GM23248 (cell line): ENCODE results near the gene ARL3. TPM values are rescaled to one million over a fixed set of nuclear protein-coding genes. Genes with fewer than 3 reads are reported as not detected.

Source experiments
- DNase-seq: peaks from one replicate; pipeline ENCODE4 v3.0.0-alpha.2; 2015
- H2AFZ ChIP-seq: fragments of 200-600 bp; sonication (generic); 2 replicates; pipeline ENCODE4 v1.6.1; 2016; ENCODE audit warnings: antibody characterized with exemption
- H3F3A ChIP-seq: fragments of 200-600 bp; sonication (generic); 2 replicates; pipeline ENCODE4 v1.6.1; 2016; ENCODE audit warnings: mild to moderate bottlenecking, antibody characterized with exemption, mixed run types; ENCODE audit not compliant: insufficient read depth
- H3K27ac ChIP-seq: fragments of 200-600 bp; sonication (generic); 2 replicates; pipeline ENCODE4 v1.5.1; 2016; ENCODE audit warnings: mild to moderate bottlenecking
- H3K27me3 ChIP-seq: fragments of 200-600 bp; sonication (generic); replicated peaks from 2 replicates; pipeline ENCODE4 v1.6.1; 2016; ENCODE audit warnings: mild to moderate bottlenecking; ENCODE audit not compliant: insufficient read depth
- H3K36me3 ChIP-seq: fragments of 200-600 bp; sonication (generic); 2 replicates; pipeline ENCODE4 v1.6.1; 2016; ENCODE audit warnings: low read depth, mild to moderate bottlenecking
- H3K4me1 ChIP-seq: fragments of 200-600 bp; sonication (generic); 2 replicates; pipeline ENCODE4 v1.6.1; 2016; ENCODE audit warnings: mild to moderate bottlenecking; ENCODE audit not compliant: insufficient read depth
- H3K4me2 ChIP-seq: fragments of 200-600 bp; sonication (generic); one replicate; pipeline ENCODE4 v1.6.1; 2016; ENCODE audit warnings: mild to moderate bottlenecking; ENCODE audit not compliant: unreplicated experiment
- H3K4me3 ChIP-seq: fragments of 200-600 bp; sonication (generic); 2 replicates; pipeline ENCODE4 v1.5.1; 2016; ENCODE audit warnings: mild to moderate bottlenecking
- H3K79me2 ChIP-seq: fragments of 200-600 bp; sonication (generic); 2 replicates; pipeline ENCODE4 v1.6.1; 2016; ENCODE audit warnings: mild to moderate bottlenecking; ENCODE audit not compliant: insufficient read depth
- H3K9ac ChIP-seq: fragments of 200-600 bp; sonication (generic); 2 replicates; pipeline ENCODE4 v1.6.1; 2016; ENCODE audit warnings: mild to moderate bottlenecking
- H3K9me2 ChIP-seq: fragments of 200-600 bp; sonication (generic); 2 replicates; pipeline ENCODE4 v1.6.1; 2016; ENCODE audit warnings: mixed run types, mild to moderate bottlenecking, moderate library complexity; ENCODE audit not compliant: insufficient read depth
- H3K9me3 ChIP-seq: fragments of 200-600 bp; sonication (generic); one replicate; pipeline ENCODE4 v1.6.1; 2017; ENCODE audit warnings: low read depth
- H4K20me1 ChIP-seq: fragments of 200-600 bp; sonication (generic); 2 replicates; pipeline ENCODE4 v1.6.0; 2016; ENCODE audit not compliant: insufficient read depth
- EZH2 ChIP-seq: fragments of 200-600 bp; sonication (generic); IDR thresholded peaks from 2 replicates; pipeline ENCODE4 v1.6.1; 2018; ENCODE audit warnings: antibody characterized with exemption, mild to moderate bottlenecking; ENCODE audit not compliant: insufficient read depth, poor library complexity, severe bottlenecking
- EZH2phosphoT487 ChIP-seq: fragments of 200-600 bp; sonication (generic); IDR thresholded peaks from 2 replicates; pipeline ENCODE4 v1.6.1; 2018; ENCODE audit warnings: antibody characterized with exemption, moderate library complexity, mild to moderate bottlenecking, low read depth; ENCODE audit not compliant: insufficient read depth
- WGBS, 2 experiments: methylation state at CpG; one replicate each; pipeline ENCODE4 v1.1.6; 2015 to 2017; ENCODE audit warnings: low lambda C conversion rate in 2 of 2, low coverage in 1 of 2; ENCODE audit errors: missing lambda C conversion rate in 2 of 2; 5-methylcytosine and 5-hydroxymethylcytosine counted together
- in situ Hi-C: fragments of 300-500 bp; cut with MboI; formaldehyde crosslinking; loops from 2 replicates; pipeline ENCODE4 v1.15.0; 2020
- polyA plus RNA-seq: library from polyadenylated mRNA; unstranded; fragments of >200 nt; fragmentation: Nextera tagmentation; extraction: Ambion mirVana; gene quantifications from 2 replicates; pipeline ENCODE4 v1.2.1, GENCODE V29; 2016
- total RNA-seq: library from RNA; depleted of rRNA; stranded (reverse); fragments of >200 nt; shearing (Covaris generic); gene quantifications from 2 replicates; pipeline ENCODE4 v1.2.3, GENCODE V29; 2014

The ARL3 gene
- total and polyA plus RNA-seq, 2 experiments from 2014 or later: 3.8 to 24.1 TPM

DNA sequence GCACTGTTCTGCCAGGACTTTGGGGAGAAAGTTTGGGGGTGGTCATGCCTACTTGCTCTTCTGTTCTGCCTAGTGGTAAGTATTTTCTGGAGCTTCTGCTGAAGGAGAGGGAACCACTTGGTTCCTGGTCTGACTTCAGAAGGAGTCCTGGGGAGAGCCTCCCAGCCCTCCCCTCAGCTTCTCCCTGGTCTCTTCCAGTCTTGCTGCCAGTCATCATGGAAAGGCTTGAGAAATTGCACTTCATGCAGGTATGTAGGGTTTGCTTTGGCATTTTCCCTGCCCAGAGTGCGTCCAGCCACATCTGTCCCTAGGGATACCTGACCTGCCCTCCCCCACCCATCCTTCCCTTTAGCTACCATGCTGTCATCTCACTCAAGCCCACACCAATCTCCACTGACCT is 18.5 kb upstream of the ARL3 start:
- no CpG with 5 or more reads among the region's 1 CpG for WGBS, 2 experiments
- Histone ChIP-seq H3K27ac (no peak overlapping the region), H3K4me2 (no peak overlapping the region), H2AFZ (no peak overlapping the region), H3K27me3 (no peaks in the 10 kb centered on the region), H3K79me2 (no peaks in the 10 kb centered on the region), H3K36me3 (no peaks in the 10 kb centered on the region), H3K4me3 (no peak overlapping the region), H3K4me1 (no peaks in the 10 kb centered on the region), H3K9me3 (no peaks in the 10 kb centered on the region), H3K9me2 (no peaks in the 10 kb centered on the region), H3K9ac (no peak overlapping the region), H4K20me1 (no peaks in the 10 kb centered on the region), H3F3A (no peaks in the 10 kb centered on the region)
- in situ Hi-C loops: loop anchor here (25.0 kb wide), 1 partner anchor 330 kb away; no protein-coding TSS in a partner anchor
- TF ChIP-seq EZH2 (no peak), EZH2phosphoT487 (no peak)
- no peak for DNase-seq

DNA sequence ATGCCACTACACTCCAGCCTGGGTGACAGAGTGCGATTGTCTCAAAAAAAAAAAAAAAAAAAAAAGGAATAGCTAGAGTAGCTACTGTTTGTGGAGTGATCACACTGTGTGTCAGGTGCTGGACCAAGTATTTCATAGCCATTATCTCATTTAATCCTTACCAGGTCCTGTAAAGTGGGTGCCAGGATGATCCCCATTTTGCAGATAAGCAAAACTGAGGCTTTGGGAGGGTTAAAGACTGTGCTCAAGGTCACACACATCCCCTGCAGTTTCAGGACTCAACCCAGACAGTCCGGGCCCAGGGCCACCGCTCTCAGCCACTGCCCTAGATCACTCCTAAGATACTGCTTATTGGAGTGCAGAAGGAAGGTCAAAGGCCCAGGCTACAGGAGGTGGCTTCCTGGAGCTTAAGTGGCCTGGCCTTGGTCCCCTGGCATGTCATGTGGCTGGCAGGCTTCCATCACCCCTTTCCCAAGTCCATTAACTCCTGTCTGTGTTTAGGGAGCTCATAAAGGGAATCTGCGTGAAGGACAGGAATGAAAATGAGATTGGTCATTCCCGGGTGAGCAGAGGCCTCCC is 17.1 kb upstream of the ARL3 start:
- Histone ChIP-seq H3K27ac (no peak overlapping the region), H3K9me2 (no peaks in the 10 kb centered on the region), H3K79me2 (no peaks in the 10 kb centered on the region), H3K4me2 (no peak overlapping the region), H3K9me3 (no peaks in the 10 kb centered on the region), H4K20me1 (no peaks in the 10 kb centered on the region), H3F3A (no peaks in the 10 kb centered on the region), H3K4me3 (no peak overlapping the region), H3K27me3 (no peaks in the 10 kb centered on the region), H3K36me3 (no peaks in the 10 kb centered on the region), H3K9ac (no peak overlapping the region), H3K4me1 (0 out of 2 replicates have a peak, but pooled peaks cover under 1% of the 10 kb centered on the region), H2AFZ (no peak overlapping the region)
- TF ChIP-seq EZH2 (no peak), EZH2phosphoT487 (no peak)
- 74 to 80% methylated on average over 4 to 5 of the region's 5 CpGs for WGBS, 2 experiments
- in situ Hi-C loops: loop anchor here (25.0 kb wide), 1 partner anchor 331 kb away; no protein-coding TSS in a partner anchor
- no peak for DNase-seq

DNA sequence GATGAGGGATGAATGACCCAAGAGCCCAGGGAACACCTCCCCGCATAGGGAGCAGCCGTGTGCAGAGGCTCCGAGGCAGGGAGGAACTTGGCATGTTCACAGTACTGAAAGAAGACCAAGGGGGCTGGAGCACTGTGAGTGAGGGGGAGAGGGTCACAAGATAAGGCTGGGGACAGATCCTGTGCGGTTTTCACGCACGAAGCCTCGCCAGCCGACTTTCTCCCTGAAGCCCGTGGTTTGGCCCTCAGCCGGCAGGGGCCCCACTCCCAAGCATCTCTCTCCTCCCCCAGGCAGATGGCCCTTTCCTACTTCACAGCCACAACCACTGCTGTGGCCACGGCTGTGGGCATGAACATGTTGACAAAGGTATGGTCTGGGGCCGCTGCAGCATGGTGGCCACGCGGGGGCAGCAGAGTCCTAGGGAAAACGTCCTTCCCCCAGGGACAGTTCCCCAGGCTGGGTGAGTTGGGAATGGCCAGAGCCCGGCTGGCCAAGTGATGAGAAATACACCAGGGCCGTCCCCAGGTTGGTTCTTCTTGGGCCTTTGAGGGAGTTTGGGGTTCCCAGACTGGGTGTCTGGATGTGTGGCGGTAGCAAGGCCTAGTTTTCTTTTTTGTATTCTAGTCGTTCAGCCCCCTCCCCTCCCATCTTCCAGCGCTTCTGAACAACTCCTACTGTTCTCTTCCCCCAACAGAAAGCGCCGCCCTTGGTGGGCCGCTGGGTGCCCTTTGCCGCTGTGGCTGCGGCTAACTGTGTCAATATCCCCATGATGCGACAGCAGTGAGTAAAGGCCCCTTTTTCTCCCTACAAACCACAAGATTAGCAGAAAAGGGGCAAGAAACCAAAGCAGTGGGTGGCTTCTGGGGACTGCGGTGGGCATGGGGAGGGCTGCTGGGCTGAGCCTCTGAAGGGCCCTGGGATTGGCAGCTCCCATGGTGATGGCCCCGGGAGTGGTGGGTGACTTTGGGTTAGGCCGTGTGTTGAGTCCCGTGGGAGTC is 15.1 kb upstream of the ARL3 start:
- peak; percentile 90 for DNase-seq
- Histone ChIP-seq H3K4me2 (no peak overlapping the region), H3K4me3 (no peak overlapping the region), H3K27ac (no peak overlapping the region), H3K4me1 (0 out of 2 replicates have a peak, but pooled peaks cover 4% of the 10 kb centered on the region), H3K9me3 (no peaks in the 10 kb centered on the region), H2AFZ (no peak overlapping the region), H3K36me3 (no peaks in the 10 kb centered on the region), H4K20me1 (no peaks in the 10 kb centered on the region), H3F3A (no peaks in the 10 kb centered on the region), H3K27me3 (no peaks in the 10 kb centered on the region), H3K9ac (no peak overlapping the region), H3K9me2 (no peaks in the 10 kb centered on the region), H3K79me2 (no peaks in the 10 kb centered on the region)
- 51% methylated on average over 30 of the region's 30 CpGs for WGBS, 2 experiments
- TF ChIP-seq EZH2phosphoT487: no peak
- TF ChIP-seq EZH2: no peak
- in situ Hi-C loops: loop anchor here (5.0 to 25.0 kb wide), 3 partner anchors 103 to 333 kb away; no protein-coding TSS in a partner anchor

DNA sequence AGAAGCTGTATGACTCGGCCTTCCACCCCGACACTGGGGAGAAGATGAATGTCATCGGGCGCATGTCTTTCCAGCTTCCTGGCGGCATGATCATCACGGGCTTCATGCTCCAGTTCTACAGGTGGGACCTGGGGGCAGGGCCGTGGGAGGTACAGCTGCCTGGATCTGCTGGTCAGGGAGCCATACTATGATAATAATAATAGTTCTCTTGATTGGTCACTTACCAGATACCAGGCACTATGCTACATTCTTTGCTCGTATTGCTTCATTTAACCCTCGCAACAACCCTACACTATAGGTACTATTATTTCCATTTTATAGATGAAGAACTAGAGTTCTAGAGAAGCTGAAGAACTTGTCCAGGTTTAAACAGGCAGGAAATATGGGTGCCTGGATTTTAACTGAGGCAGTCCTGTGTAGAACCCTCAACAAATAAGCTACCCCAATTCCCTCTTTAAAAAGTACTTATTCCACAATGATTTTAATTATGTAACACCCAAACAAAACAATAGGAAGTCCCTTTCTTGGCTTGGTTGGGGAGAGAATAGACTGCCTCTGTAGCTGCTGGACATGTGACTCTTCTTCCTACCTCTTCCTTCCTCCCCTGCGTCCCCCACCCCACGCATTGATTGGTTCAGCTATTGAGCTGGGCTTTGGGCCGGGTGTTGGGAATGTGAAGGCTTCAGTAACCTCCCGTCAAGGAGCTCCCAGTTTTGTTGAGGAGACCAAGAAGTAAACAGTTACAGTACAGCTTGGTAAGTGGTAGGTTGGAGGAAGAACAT is 13.0 kb upstream of the ARL3 start:
- Histone ChIP-seq H3K9ac (no peak overlapping the region), H3K27ac (no peak overlapping the region), H3K4me1 (0 out of 2 replicates have a peak, but pooled peaks cover 4% of the 10 kb centered on the region), H3K36me3 (no peaks in the 10 kb centered on the region), H3K9me2 (no peaks in the 10 kb centered on the region), H3K27me3 (no peaks in the 10 kb centered on the region), H3K4me2 (no peak overlapping the region), H3K9me3 (no peaks in the 10 kb centered on the region), H3F3A (no peaks in the 10 kb centered on the region), H3K4me3 (no peak overlapping the region), H3K79me2 (no peaks in the 10 kb centered on the region), H2AFZ (no peak overlapping the region), H4K20me1 (no peaks in the 10 kb centered on the region)
- in situ Hi-C loops: loop anchor here (5.0 to 25.0 kb wide), 3 partner anchors 105 to 335 kb away; no protein-coding TSS in a partner anchor
- TF ChIP-seq EZH2 (no peak), EZH2phosphoT487 (no peak)
- WGBS, 2 experiments: 75 to 84% methylated on average over 12 to 13 of the region's 13 CpGs
- no peak for DNase-seq
